ENCODE measurements around the gene GPSM1.

GPSM1 gene

GRCh38 chr9:136352682-136353081 lies 25.3 kb downstream of the GPSM1 start:
- no peaks in the 10 kb centered on the region; the same call in 1 of the 2 replicates for H3K27me3 ChIP-seq (replicated peaks; ENCODE audit: control insufficient read depth, insufficient read depth, low read length)

GRCh38 chr9:136353088-136353487 lies 25.7 kb downstream of the GPSM1 start:
- Histone ChIP-seq H3K27me3 (replicated peaks; ENCODE audit: control insufficient read depth, insufficient read depth, low read length) (no peaks in the 10 kb centered on the region; the same call in 1 of the 2 replicates), H3K36me3 (ENCODE audit: control insufficient read depth, insufficient read depth, low read length) (no peaks in the 10 kb centered on the region), H3K4me3 (replicated peaks; ENCODE audit: low read depth, low read length) (no peak overlapping the region)
- TF ChIP-seq, protein P1, sequence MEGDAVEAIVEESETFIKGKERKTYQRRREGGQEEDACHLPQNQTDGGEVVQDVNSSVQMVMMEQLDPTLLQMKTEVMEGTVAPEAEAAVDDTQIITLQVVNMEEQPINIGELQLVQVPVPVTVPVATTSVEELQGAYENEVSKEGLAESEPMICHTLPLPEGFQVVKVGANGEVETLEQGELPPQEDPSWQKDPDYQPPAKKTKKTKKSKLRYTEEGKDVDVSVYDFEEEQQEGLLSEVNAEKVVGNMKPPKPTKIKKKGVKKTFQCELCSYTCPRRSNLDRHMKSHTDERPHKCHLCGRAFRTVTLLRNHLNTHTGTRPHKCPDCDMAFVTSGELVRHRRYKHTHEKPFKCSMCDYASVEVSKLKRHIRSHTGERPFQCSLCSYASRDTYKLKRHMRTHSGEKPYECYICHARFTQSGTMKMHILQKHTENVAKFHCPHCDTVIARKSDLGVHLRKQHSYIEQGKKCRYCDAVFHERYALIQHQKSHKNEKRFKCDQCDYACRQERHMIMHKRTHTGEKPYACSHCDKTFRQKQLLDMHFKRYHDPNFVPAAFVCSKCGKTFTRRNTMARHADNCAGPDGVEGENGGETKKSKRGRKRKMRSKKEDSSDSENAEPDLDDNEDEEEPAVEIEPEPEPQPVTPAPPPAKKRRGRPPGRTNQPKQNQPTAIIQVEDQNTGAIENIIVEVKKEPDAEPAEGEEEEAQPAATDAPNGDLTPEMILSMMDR (IDR thresholded peaks at IDR 0.05; ENCODE audit: insufficient read depth, low read length, poor library complexity, severe bottlenecking) = no peak
- DNase-seq (ENCODE audit: extremely low read depth, insufficient read length) = no peak

More at GRCh38 chr9:136352682-136353081, 25.3 kb downstream of the GPSM1 start:
- TF ChIP-seq, protein P1 (IDR thresholded peaks at IDR 0.05; ENCODE audit: insufficient read depth, low read length, poor library complexity, severe bottlenecking) = no peak
- no peak for DNase-seq (ENCODE audit: extremely low read depth, insufficient read length)
- Histone ChIP-seq H3K36me3 (ENCODE audit: control insufficient read depth, insufficient read depth, low read length) (no peaks in the 10 kb centered on the region), H3K4me3 (replicated peaks; ENCODE audit: low read depth, low read length) (no peak overlapping the region)

DNA sequence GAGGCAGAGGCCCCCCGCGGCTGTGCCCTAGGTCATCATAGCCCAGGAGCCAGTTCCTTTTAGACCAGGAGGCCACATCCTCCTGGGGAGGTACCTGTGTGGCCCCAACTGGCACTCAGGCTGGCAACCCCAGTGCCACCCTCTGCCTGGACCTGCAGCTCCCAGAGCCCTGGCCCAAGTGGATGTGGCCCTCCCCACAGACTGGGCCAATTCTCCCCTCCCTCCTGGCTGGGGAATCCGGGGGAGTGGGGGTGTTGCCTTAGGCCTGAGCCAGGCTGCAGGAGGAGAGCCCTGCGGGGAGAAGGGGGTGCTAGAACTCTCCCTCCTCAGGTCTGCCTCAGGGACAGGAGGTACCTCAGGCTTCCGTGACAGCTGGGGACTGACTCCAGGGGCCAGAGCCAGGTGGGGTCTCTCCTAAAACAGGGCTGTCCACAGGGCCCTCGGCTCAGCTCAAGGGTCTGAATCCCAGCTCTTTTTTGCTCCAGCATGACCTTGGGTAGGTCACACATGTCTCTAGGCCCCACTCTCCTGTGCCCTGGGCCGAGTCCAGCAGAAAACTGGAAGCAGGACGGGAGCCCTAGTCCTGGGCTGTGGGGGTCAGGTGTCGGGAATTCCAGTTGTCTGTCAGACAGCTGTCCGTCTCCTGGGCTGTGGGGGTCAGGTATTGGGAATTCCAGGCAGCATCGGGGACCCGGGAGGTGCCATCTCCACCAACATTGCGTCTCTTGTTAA lies 26.6 kb downstream of the GPSM1 start:
- TF ChIP-seq, protein P1 (IDR thresholded peaks at IDR 0.05; ENCODE audit: insufficient read depth, low read length, poor library complexity, severe bottlenecking) = no peak
- no peak for DNase-seq (ENCODE audit: extremely low read depth, insufficient read length)
- Histone ChIP-seq H3K36me3 (ENCODE audit: control insufficient read depth, insufficient read depth, low read length) (no peaks in the 10 kb centered on the region), H3K4me3 (replicated peaks; ENCODE audit: low read depth, low read length) (no peak overlapping the region), H3K27me3 (replicated peaks; ENCODE audit: control insufficient read depth, insufficient read depth, low read length) (no peaks in the 10 kb centered on the region; the same call in 1 of the 2 replicates)

DNA sequence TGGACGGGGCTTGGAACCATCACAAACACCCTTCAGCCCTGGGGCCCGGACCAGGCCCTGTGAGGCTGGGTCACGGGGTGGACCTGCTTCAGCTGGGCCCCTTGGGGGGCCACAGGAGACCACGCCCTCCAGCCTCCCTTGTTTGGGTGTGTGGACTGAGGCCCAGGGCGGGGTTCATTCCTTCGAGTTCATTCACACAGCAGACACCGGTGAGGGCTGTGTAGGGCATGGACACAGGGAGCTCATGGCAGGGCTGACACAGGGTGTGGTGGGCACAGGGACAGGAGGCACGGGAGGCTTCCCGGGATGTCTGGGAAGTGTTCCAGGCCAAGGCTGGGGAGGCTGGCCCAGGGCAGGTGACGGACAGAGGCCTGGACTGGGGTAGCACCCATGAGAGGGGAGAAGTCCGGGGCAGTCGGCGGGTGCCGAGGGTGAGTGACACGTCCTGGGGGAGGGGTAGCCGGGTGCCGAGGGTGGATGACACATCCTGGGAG lies 27.3 kb downstream of the GPSM1 start:
- TF ChIP-seq, protein P1 (IDR thresholded peaks at IDR 0.05; ENCODE audit: insufficient read depth, low read length, poor library complexity, severe bottlenecking) = no peak
- Histone ChIP-seq H3K4me3 (replicated peaks; ENCODE audit: low read depth, low read length) (no peak overlapping the region), H3K27me3 (replicated peaks; ENCODE audit: control insufficient read depth, insufficient read depth, low read length) (no peaks in the 10 kb centered on the region; the same call in 1 of the 2 replicates), H3K36me3 (ENCODE audit: control insufficient read depth, insufficient read depth, low read length) (no peaks in the 10 kb centered on the region)
- DNase-seq (ENCODE audit: extremely low read depth, insufficient read length) = no peak

- no peaks in the 10 kb centered on the region for H3K36me3 ChIP-seq (ENCODE audit: control insufficient read depth, insufficient read depth, low read length)
- no peaks in the 10 kb centered on the region; the same call in 1 of the 2 replicates for H3K27me3 ChIP-seq (replicated peaks; ENCODE audit: control insufficient read depth, insufficient read depth, low read length)
- no peak overlapping the region for H3K4me3 ChIP-seq (replicated peaks; ENCODE audit: low read depth, low read length)
- no peak for DNase-seq (ENCODE audit: extremely low read depth, insufficient read length)
- TF ChIP-seq, protein P1 (IDR thresholded peaks at IDR 0.05; ENCODE audit: insufficient read depth, low read length, poor library complexity, severe bottlenecking) = no peak
These were observed 28.5 kb downstream of the GPSM1 start for GRCh38 chr9:136355616-136356557.

Measured in GM06990 (cell line).